HCT116 (cell line): ENCODE data around the gene INPP4A. TPM values are rescaled to one million over a fixed set of nuclear protein-coding genes. Genes with fewer than 3 reads are reported as not detected.

Experiments used
- ATAC-seq: fragments of 200-7000 bp; cut with Tn5 transposase; 2 replicates; pipeline ENCODE4 v1.9.1; 2020; ENCODE audit warnings: mild to moderate bottlenecking, moderate library complexity
- Bru-seq: library from RNA; stranded (reverse); fragments of 400-500 nt; gene quantifications from one replicate; lab custom pipeline; 2021; lab: Mats Ljungman, UMichigan
- BruChase-seq, 2 experiments: library from RNA; stranded (reverse); fragments of 400-500 nt; gene quantifications; one replicate each; lab custom pipeline; 2021; lab: Mats Ljungman, UMichigan
- BruUV-seq: library from RNA; stranded (reverse); fragments of 400-500 nt; replicated peaks from 2 replicates; lab custom pipeline; 2021; lab: Mats Ljungman, UMichigan
- CTCF ChIA-PET: fragments of 300-600 bp; sonication (Branson Sonifier 250); formaldehyde crosslinking; loops from one replicate; lab custom pipeline; 2021; ENCODE audit warnings: antibody characterized with exemption; lab: Charles Lee
- POLR2A ChIA-PET: fragments of 300-600, 350-600 bp; sonication (Branson Sonifier 250); formaldehyde crosslinking; loops from one replicate; lab custom pipeline; 2021; ENCODE audit warnings: antibody characterized with exemption; lab: Charles Lee
- RAD21 ChIA-PET, 2 experiments: fragments of 300-600 bp; sonication (Branson Sonifier 250); formaldehyde crosslinking; loops; one replicate each; lab custom pipeline; 2023; ENCODE audit warnings: low total read pairs in 2 of 2; ENCODE audit not compliant: uncharacterized antibody in 2 of 2, unreplicated experiment in 2 of 2, low non-redundant PET in 1 of 2; lab: Charles Lee
- DNase-seq: peaks from one replicate; pipeline ENCODE4 v3.0.0-alpha.2; 2010; ENCODE audit warnings: low read depth, low spot score
- H2AFZ ChIP-seq: fragments of 200-600 bp; shearing (Covaris generic), sonication (generic); 2 replicates; pipeline ENCODE4 v1.6.1; 2017; ENCODE audit warnings: low read depth, mixed run types, mixed read lengths, antibody characterized with exemption, low read length; ENCODE audit not compliant: poor library complexity, severe bottlenecking
- H3K27ac ChIP-seq: 2 replicates; pipeline ENCODE4 v1.5.1; 2012; ENCODE audit warnings: low read depth, low read length
- H3K27me3 ChIP-seq: fragments of 200-600 bp; sonication (generic); 2 replicates; pipeline ENCODE4 v1.6.1; 2016; ENCODE audit warnings: mixed run types, low read length, mixed read lengths; ENCODE audit not compliant: insufficient read depth
- H3K36me3 ChIP-seq, 2 experiments: fragments of 200-500 bp in 1 of 2; fragments of 200-600 bp in 1 of 2; sonication (Bioruptor generic) in 1 of 2; sonication (generic) in 1 of 2; 2 replicates each; pipeline versions ENCODE4 v1.5.1 to v1.6.1; 2014 to 2016; ENCODE audit warnings: low read length in 2 of 2, inconsistent platforms in 1 of 2, mixed read lengths in 1 of 2, mixed run types in 1 of 2; ENCODE audit not compliant: insufficient read depth in 2 of 2, control insufficient read depth in 1 of 2
- H3K4me1 ChIP-seq, 2 experiments: fragments of 200-600 bp in 1 of 2; sonication (generic) in 1 of 2; 2 replicates each; pipeline versions ENCODE4 v1.5.1 to v1.6.1; 2012 to 2017; ENCODE audit warnings: low read length in 2 of 2, inconsistent platforms in 1 of 2, mild to moderate bottlenecking in 1 of 2, mixed read lengths in 1 of 2, mixed run types in 1 of 2, moderate library complexity in 1 of 2; ENCODE audit not compliant: insufficient read depth in 2 of 2, control insufficient read depth in 1 of 2
- H3K4me2 ChIP-seq: fragments of 200-600 bp; sonication (generic); 2 replicates; pipeline ENCODE4 v1.6.1; 2017; ENCODE audit warnings: mixed run types, low read length, mixed read lengths
- H3K4me3 ChIP-seq, 2 experiments: fragments of 200-600 bp in 1 of 2; sonication (generic) in 1 of 2; replicated peaks in 1 of 2; 2 replicates each; pipeline ENCODE4 v1.5.1; 2011 to 2016; ENCODE audit warnings: low read length in 2 of 2, control low read depth in 1 of 2, low read depth in 1 of 2, mild to moderate bottlenecking in 1 of 2, mixed read lengths in 1 of 2, mixed run types in 1 of 2
- H3K79me2 ChIP-seq: fragments of 200-600 bp; sonication (generic); 2 replicates; pipeline ENCODE4 v1.6.1; 2017; ENCODE audit warnings: mild to moderate bottlenecking, mixed run types, low read length, moderate library complexity, mixed read lengths; ENCODE audit not compliant: insufficient read depth
- H3K9ac ChIP-seq: fragments of 200-600 bp; sonication (generic); 2 replicates; pipeline ENCODE4 v1.6.1; 2016; ENCODE audit warnings: low read length, mixed read lengths
- H3K9me2 ChIP-seq: fragments of 200-600 bp; sonication (generic), shearing (Covaris generic); 2 replicates; pipeline ENCODE4 v1.6.1; 2017; ENCODE audit warnings: mixed run types, mild to moderate bottlenecking, moderate library complexity; ENCODE audit not compliant: insufficient read depth
- H3K9me3 ChIP-seq, 2 experiments: fragments of 200-500 bp in 1 of 2; fragments of 200-600 bp in 1 of 2; sonication (Bioruptor generic) in 1 of 2; sonication (generic) in 1 of 2; 2 replicates each; pipeline ENCODE4 v1.6.1; 2014 to 2017; ENCODE audit warnings: low read length in 2 of 2, mixed read lengths in 2 of 2, inconsistent platforms in 1 of 2, low read depth in 1 of 2, mild to moderate bottlenecking in 1 of 2, mixed run types in 1 of 2, moderate library complexity in 1 of 2; ENCODE audit not compliant: control insufficient read depth in 1 of 2, insufficient read depth in 1 of 2
- H4K20me1 ChIP-seq: fragments of 200-600 bp; sonication (generic), shearing (Covaris generic); 2 replicates; pipeline ENCODE4 v1.6.1; 2017; ENCODE audit warnings: mixed run types, mild to moderate bottlenecking, moderate library complexity; ENCODE audit not compliant: insufficient read depth
- ATF3 ChIP-seq: IDR thresholded peaks from 2 replicates; pipeline ENCODE4 v1.6.1; 2012
- CBX3 ChIP-seq: IDR thresholded peaks from 2 replicates; pipeline ENCODE4 v1.6.1; 2012; ENCODE audit warnings: low read depth
- CEBPB ChIP-seq: IDR thresholded peaks from 2 replicates; pipeline ENCODE4 v1.6.1; 2012; ENCODE audit warnings: low read depth
- CTCF ChIP-seq, 3 experiments: fragments of 200-600 bp in 1 of 3; sonication (generic) in 1 of 3; IDR thresholded peaks in 2 of 3; conservative IDR thresholded peaks in 1 of 3; 2 replicates each; pipeline ENCODE4 v1.5.1; 2012 to 2017; ENCODE audit warnings: low read depth in 2 of 3, low read length in 2 of 3, antibody characterized with exemption in 1 of 3, borderline replicate concordance in 1 of 3, control low read depth in 1 of 3, mild to moderate bottlenecking in 1 of 3, mixed read lengths in 1 of 3, mixed run types in 1 of 3, moderate library complexity in 1 of 3; ENCODE audit not compliant: insufficient read depth in 1 of 3
- FOSL1 ChIP-seq: IDR thresholded peaks from 2 replicates; pipeline ENCODE4 v1.6.1; 2012; ENCODE audit warnings: low read depth
- POLR2A ChIP-seq: IDR thresholded peaks from 2 replicates; pipeline ENCODE4 v1.7.0; 2011; ENCODE audit warnings: borderline replicate concordance; ENCODE audit not compliant: insufficient read depth, insufficient read length; ENCODE audit errors: extremely low read depth
- POLR2AphosphoS5 ChIP-seq: IDR thresholded peaks from 2 replicates; pipeline ENCODE4 v1.6.1; 2011; ENCODE audit warnings: mild to moderate bottlenecking, low read depth, low read length, moderate library complexity
- SIN3A ChIP-seq: IDR thresholded peaks from 2 replicates; pipeline ENCODE4 v1.6.1; 2012; ENCODE audit warnings: low read depth
- SP1 ChIP-seq: IDR thresholded peaks from 2 replicates; pipeline ENCODE4 v1.6.1; 2012; ENCODE audit warnings: low read depth
- TCF7L2 ChIP-seq: IDR thresholded peaks from 2 replicates; pipeline ENCODE4 v1.7.0; 2011; ENCODE audit warnings: borderline replicate concordance, inconsistent platforms; ENCODE audit not compliant: insufficient read depth, insufficient read length; ENCODE audit errors: extremely low read depth
- YY1 ChIP-seq: IDR thresholded peaks from 2 replicates; pipeline ENCODE4 v1.6.1; 2011; ENCODE audit warnings: low read length, low read depth, moderate library complexity, mild to moderate bottlenecking; ENCODE audit not compliant: insufficient replicate concordance; ENCODE audit errors: extremely low read depth
- ZFX ChIP-seq: fragments of 450-650 bp; IDR thresholded peaks from 2 replicates; pipeline ENCODE4 v1.6.1; 2017
- intact Hi-C: fragments of 100-400 bp; cut with micrococcal nuclease; formaldehyde crosslinking; loops from 2 replicates; pipeline ENCODE4 v1.10.0; 2022
- long read RNA-seq: library from polyadenylated mRNA; unstranded; transcript quantifications from one replicate; pipeline ENCODE4 v2.0.0, GENCODE V29; 2021; ENCODE audit not compliant: unreplicated experiment
- polyA plus RNA-seq: library from polyadenylated mRNA; unstranded; fragments of >200 nt; gene quantifications from 2 replicates; pipeline ENCODE4 v1.2.1, GENCODE V29; 2012; ENCODE audit warnings: missing spikeins
- total RNA-seq: library from RNA; stranded (reverse); gene quantifications from one replicate; pipeline ENCODE4 v1.2.1, GENCODE V29; 2021; ENCODE audit not compliant: unreplicated experiment
- TF ChIP-seq, protein P1 (sequence below): IDR thresholded peaks from 2 replicates; pipeline ENCODE4 v1.6.1; 2011; ENCODE audit warnings: mild to moderate bottlenecking, low read length, moderate library complexity; ENCODE audit not compliant: insufficient replicate concordance; ENCODE audit errors: extremely low read depth

INPP4A gene
- total RNA-seq: 18.5 TPM
- polyA plus RNA-seq: 10.7 and 16.0 TPM in 2 replicates
- Bru-seq, nascent RNA: percentile 61 among the genes with signal in this experiment
- percentile 63 among the genes with signal in this experiment for BruChase-seq, experiment 1, labeled RNA remaining after a 6-hour chase
- percentile 72 among the genes with signal in this experiment for BruChase-seq, experiment 2, labeled RNA remaining after a 2-hour chase
- long read RNA-seq, partial matches to known transcripts: 9 of 32 reads
- long read RNA-seq, other reads (novel, unspliced or antisense): 20 of 32 reads

DNA sequence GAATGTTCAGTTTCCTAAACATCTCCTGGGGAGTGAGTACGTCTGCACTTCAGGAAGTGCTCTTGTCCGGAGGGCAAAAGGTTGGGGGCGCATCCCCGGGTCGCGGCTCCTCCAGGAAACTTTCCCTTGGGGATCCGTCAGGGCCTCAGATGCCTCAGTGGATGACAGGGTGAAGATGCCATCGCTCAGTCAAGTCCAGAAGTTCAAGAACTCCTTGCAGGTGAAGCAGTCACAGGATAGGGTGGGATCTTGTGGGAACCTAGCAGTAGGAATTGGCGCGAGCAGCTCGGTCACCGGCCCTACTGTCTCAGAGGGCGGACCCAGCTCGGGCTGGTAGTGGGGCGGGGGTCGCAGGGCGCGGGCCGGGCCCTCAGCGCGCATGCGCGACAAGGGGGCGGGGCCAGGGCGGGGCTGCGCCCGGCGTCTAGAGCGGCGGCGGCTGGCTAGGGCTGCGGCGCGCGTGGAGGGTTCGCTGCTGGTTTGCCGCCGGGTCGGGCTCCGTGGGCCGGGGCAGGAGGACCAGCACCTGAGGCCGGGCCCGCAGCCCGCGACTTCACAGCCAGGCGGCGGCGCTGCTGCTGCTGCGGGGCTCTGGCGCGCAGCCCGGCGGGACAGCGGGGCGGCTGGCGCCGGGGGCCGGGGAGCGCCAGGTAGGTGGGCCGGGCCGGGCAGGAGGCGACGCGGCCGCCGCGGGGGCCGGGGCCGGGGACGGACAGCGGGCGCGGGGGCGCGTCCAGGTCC is at the start of gene INPP4A:
INPP4A (plus strand) TSS at position 423 of the 741 bp plus-strand sequence. CDS start 75,191 bp downstream, outside the sequence.
- ChIA-PET CTCF (no interaction called here), RAD21 (interaction anchor here in 1 of 2 experiments (0.6 kb wide), 1 partner anchor 544 kb away, joined by 4 read pairs; no protein-coding TSS in a partner anchor), POLR2A (no interaction called here)
- Histone ChIP-seq H3K9me3 (no peaks in the 10 kb centered on the region), H3K79me2 (peaks cover 39% of the 10 kb centered on the region), H3K4me2 (peak within 1 kb of the TSS; percentile 88), H3K4me3 (peak within 1 kb of the TSS; percentile 69 to 71), H3K9ac (peak within 1 kb of the TSS; percentile 67), H2AFZ (peak within 1 kb of the TSS; percentile 63), H3K36me3 (no peaks in the 10 kb centered on the region), H3K27ac (peak within 1 kb of the TSS; percentile 51), H3K9me2 (no peaks in the 10 kb centered on the region), H3K4me1 (peaks cover 5 to 17% of the 10 kb centered on the region in 2 experiments; a peak in 3 of 4 replicates), H4K20me1 (no peaks in the 10 kb centered on the region), H3K27me3 (no peaks in the 10 kb centered on the region)
- TF ChIP-seq CEBPB (no peak), CBX3 (no peak), ZFX (peak; percentile 78), SIN3A (no peak), SP1 (no peak), FOSL1 (no peak), YY1 (no peak), CTCF (IDR thresholded peaks at IDR 0.05 in 2 of 3, conservative IDR thresholded peaks at IDR 0.05 in 1 of 3; ENCODE audit: borderline replicate concordance in 1 of 3, insufficient read depth in 1 of 3, low read depth in 2 of 3, low read length in 2 of 3) (no peak), POLR2AphosphoS5 (peak; percentile 86), TCF7L2 (no peak), ATF3 (no peak), POLR2A (peak; percentile 72)
- TF ChIP-seq, protein P1, sequence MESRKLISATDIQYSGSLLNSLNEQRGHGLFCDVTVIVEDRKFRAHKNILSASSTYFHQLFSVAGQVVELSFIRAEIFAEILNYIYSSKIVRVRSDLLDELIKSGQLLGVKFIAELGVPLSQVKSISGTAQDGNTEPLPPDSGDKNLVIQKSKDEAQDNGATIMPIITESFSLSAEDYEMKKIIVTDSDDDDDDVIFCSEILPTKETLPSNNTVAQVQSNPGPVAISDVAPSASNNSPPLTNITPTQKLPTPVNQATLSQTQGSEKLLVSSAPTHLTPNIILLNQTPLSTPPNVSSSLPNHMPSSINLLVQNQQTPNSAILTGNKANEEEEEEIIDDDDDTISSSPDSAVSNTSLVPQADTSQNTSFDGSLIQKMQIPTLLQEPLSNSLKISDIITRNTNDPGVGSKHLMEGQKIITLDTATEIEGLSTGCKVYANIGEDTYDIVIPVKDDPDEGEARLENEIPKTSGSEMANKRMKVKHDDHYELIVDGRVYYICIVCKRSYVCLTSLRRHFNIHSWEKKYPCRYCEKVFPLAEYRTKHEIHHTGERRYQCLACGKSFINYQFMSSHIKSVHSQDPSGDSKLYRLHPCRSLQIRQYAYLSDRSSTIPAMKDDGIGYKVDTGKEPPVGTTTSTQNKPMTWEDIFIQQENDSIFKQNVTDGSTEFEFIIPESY: no peak
- BruUV-seq: no TSS peak
- ATAC-seq (peak; percentile 91), DNase-seq (peak; percentile 21)
- intact Hi-C loops: no loop called here
